Neural progenitor cell (in vitro differentiated cells): ENCODE data around the gene CORO7.

Experiments
- CTCF ChIP-seq: fragments of 200-600 bp; sonication (generic); IDR thresholded peaks from 2 replicates; pipeline ENCODE4 v1.5.1; 2017; ENCODE audit warnings: antibody characterized with exemption, mild to moderate bottlenecking
- EZH2phosphoT487 ChIP-seq: fragments of 200-600 bp; sonication (generic); IDR thresholded peaks from 2 replicates; pipeline ENCODE4 v1.6.1; 2017; ENCODE audit warnings: antibody characterized with exemption

GRCh38 chr16:4382795-4383357 lies 33.5 kb downstream of the CORO7 start:
- TF ChIP-seq CTCF (no peak), EZH2phosphoT487 (no peak)
